ENCODE results near the gene FRYL.
A peak's percentile ranks its signal among the peaks of the same experiment; 100 is the strongest.
"Not testable (repeated sequence)": the region's sequence is repeated elsewhere in the genome, so short reads cannot be mapped to it uniquely, and the experiment has no call there.

The FRYL gene

DNA sequence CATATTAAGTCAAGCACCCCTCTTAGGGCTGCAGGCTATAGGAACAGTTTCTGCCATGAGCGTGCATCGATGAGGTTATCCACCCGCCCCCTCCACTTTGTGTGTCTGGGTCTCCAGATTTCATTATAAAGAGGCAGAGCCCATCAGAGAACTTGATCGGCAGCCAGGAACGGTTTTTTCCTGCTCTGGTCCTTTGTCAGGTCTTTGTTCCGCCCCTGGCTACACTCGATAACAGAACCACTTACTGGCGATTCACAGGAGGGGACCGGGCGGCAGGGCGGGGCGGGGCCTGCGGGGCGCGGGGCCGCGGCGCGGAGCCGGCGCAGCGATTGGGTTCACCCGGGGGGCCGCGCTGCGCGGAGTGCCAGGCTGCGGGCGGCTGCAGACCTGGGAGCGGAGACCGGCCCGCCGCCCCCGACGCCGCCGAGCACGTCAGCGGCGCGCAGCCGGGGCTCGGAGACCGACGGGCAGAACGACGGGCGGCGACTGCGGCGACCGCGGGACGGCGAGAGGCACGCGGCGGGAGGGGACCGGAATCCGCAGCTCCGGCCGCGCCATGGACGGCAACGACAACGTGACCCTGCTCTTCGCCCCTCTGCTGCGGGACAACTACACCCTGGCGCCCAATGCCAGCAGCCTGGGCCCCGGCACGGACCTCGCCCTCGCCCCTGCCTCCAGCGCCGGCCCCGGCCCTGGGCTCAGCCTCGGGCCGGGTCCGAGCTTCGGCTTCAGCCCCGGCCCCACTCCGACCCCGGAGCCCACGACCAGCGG lies 296.9 kb downstream of the FRYL start, which contains the start of gene SLC10A4:
SLC10A4 (plus strand) TSS at position 338 of the 771 bp plus-strand sequence; CDS start at position 557, 219 bp downstream.
- DNase-seq, result no peak

DNA sequence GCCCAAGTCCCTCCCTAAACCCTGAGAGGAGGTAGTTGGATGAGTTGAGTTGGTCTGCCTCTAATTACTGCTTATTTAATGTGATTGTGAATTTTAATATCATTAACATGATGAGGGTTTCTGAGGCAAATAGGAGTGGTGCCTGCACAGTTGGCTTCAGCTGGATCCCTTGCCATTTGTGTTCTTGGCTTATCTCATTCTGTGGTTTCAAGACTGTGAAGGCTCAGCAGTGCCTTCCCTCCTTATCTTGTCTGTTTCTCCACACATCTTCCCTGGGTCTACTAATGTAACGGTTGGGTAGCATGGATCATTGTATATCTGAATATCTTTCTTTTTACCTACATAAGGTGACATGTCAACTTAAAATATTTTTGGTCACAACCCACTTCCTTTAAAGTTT lies 298.5 kb downstream of the FRYL start:
- no peak for DNase-seq

DNA sequence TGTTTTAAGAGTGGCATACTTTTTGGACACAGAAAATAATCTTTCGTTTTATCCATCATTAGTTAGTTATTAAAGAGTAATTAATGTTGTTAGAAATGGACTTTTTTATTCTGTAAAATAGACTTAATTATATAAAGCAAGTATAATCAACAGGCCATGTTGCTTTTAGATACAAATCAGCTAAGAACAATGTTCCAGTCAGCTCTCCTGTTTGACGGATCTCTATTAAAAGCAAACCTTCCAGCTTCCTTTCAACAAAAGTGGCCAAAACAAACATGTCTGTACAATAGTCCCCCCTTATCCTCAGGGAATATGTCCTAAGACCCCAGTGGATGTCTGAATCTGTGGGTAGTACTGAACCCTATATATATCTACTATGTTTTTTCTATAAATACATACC lies 301.8 kb downstream of the FRYL start:
- DNase-seq, result no peak

DNA sequence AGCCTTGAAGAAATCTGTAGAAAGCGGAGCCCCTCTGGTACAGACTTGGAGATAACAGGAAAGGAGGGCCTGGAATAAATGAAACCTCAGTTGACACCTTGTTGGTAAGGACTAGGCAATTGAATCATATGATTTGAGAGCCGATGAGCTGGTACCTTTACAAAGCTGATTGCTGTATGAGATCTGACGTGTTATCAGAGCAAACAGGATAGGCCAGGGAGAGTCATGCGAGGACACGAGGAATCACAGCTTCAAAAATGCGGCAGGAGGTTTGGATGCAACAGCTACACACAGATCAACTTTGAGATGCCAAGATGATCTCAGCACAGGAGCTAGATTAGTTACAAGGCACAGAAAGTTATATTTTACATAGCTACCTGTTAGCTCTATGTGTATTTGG lies 304.3 kb downstream of the FRYL start:
- DNase-seq, result no peak

DNA sequence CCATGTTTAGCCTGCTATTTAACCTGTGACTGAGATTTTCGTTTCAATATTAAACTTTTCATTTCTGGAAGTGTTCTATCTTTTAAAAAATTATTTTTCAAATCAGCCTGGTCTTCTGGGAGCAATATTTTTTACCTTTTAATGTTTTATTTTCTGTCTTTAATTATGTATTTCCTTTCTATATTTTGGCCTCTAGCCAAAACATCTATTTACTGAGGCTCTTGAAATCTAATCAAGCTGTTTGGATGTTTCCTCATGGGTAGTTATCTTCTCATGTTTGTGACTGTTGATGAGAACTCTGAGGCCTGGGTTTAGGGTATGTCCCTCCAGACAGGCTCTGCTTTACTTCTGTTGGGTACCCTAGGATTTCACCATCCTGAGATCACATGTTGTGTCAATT lies 307.3 kb downstream of the FRYL start:
- no peak for DNase-seq

DNA sequence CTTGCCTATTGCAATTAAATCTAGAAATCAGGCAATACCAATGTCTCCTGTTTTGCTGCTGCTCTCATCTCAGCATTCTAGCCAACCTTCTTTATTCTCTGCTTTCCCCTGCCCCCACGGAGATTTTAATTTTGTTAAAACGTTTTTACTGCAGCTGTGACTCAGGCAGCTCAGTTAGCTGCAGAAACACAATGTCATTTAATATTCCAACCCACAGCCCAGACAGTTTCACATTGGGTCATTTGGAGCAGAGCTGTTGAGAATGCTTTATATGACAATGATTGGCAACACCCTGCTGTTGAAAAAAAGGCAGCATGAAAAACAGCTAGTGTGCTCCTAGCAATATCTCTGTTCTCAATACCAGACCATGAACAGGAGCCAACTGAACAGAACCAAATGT lies 309.5 kb downstream of the FRYL start:
- DNase-seq, result peak; percentile 32

DNA sequence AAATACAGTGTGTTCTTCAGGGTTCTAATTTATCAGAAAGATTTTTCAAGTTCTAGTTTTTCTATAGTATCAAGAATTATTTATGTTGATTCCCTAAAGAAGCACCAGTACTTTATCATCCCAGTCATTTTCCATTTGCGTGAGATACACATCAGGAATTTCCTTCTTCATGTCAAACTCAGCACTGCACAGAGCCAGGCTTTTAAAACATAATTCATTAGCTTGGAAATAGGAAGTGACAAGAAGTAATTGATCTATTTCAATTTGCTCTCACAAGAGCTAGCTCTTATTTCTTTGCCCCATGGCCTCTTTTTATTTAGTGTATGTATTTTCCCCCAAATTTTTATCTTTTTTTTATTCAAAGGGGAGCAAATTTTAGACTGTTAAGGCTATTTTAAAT lies 309.9 kb downstream of the FRYL start:
- peak; percentile 10 for DNase-seq

DNA sequence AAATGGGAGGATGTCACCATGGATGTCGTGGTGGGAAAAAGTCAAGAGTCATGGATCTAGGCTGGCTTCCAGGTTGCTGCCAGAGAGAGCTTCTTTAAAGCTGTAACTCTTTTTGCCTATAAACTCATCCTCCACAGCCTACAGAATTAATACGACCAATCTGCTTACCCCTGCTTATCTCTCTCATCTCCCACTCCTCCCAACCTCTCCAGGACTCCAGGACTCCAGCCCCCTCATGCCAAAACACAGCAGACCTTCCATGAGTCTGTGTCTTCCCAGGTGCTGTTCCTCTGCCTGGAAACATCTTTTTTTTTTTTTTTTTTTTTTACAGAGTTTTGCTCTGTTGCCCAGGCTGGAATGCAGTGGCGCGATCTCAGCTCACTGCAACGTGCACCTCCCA lies 312.2 kb downstream of the FRYL start:
- DNase-seq, result peak; percentile 23

DNA sequence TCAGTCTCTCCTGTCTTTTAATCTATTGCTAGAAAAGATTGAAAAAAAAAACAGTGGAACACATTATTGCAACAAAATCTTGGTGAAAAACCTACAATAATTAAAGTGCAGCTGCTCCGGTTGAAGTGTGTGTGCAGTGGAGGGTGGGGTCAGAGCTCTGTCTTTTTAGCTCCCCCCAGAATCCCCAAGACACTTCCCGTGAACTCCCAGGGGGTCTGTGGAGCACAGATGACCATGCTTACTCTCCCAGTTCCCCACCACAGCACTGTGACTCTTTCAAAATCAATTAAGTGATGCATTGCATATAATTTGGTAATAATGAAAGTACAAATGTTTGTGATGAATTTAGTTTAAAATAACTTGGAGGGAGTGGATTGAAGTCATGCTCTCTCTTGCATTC lies 312.6 kb downstream of the FRYL start:
- no peak for DNase-seq

DNA sequence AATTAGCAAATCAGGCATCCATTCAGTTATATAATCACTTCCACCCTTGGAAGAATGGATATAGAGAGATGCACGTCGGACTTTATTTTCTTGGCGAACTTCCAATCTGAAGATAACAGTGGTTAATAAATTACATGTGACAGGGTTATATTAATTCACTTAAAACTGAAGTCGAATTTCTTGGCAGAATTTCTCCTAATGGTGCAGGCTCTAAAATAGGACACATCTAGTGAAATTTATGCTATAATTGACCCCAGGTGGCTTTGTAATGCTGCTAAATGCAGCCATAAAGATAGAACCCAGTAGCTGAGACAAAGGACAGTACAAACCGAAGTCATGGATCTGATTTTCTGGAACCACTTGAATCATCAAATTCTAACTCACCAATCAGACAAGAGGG lies 317.7 kb downstream of the FRYL start:
- DNase-seq, result peak; percentile 29

DNA sequence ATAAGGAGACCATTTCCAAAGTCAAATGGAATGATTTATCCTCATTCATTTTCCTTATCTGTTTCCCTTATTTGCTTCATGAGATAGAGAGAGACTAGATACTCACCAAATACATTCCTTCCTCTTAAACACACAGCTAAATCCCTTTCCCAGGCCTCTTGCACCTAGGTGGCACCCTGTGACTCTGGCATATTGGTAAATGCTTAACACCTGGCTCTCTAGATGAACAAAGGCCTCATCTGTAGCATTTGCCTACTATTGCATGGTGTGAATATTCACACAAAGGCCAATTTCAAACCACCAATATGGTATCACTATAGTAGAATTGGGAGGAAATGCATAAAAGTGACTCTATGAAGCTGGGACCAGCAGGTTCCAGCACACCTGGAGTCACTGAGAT lies 319.1 kb downstream of the FRYL start:
- DNase-seq, result no peak

DNA sequence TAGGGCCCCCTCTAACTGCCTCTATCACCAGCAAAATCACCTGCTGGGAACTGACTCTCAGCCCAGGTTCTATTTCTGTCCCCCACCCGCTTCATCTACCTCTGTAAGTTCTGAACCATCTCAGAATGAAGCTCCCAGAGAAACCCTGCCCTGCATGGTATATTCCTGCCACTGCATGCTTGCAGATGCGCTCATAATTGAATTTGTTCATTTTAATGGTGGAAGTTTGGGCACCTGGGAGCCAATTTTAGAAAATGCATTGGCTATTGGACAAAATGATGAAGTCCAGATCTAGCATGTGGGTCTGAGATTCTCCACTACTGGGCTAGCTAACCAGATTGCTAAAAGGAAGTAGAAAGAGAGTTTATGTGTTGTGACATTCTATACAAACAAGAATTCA lies 325.5 kb downstream of the FRYL start:
- no peak for DNase-seq

DNA sequence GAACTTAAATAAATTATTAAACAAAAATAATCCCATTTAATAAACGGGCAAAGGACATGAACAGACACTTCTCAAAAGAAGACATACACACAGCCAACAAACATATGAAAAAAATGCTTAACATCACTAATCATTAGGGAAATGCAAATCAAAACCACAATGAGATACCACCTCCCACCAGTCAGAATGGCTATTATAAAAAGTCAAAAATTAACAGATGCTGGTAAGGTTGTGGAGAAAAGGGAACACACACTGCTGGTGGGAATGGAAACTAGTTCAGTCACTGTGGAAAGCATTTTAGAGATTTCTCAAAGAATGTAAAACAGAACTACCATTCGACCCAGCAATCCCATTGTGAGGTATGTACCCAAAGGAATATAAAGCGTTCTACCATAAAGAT lies 328.4 kb downstream of the FRYL start:
- DNase-seq, result not testable (repeated sequence)

DNA sequence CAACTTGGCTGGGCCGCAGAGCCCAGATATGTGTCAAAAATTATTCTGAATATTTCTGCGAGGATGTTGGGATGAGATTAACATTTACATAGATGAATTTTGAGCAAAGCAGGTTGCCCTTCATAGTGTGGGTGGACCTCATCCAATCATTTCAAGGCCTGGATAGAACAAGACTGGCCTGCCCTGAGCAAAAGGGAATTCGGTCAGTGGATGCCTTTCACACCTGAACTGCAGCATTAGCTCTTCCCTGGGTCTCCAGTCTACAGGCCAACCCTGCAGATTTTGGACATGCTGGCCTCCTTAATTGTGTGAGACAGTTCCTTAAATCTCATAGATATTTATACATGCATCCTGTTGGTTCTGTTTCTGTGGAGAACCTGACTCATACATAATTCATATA lies 329.3 kb downstream of the FRYL start:
- no peak for DNase-seq

DNA sequence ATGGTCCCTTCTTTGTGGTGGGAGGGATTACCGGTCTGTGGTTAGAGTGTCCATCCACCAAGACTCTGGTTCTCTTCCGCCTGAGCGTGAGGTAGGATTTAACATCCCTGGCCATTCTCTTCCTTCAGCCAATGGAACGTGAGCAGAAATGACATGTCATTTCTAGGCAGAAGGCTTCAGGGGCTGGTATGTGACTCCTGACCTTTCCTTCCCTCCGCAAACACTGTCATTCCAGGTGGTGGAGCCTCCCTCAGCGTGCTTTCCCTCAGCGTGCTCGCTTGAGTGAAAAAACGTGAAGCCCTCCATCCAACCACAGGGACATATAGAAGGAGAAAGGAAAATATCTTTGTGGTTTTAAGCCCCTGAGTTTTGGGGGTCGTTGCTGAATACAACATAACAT lies 330.9 kb downstream of the FRYL start:
- DNase-seq, result no peak

Data from fibroblast of skin of right biceps (primary cell).